Sigmoid colon (tissue), 7 donors: ENCODE measurements around the gene IL18BP. TPM values are rescaled to one million over a fixed set of nuclear protein-coding genes. Genes with fewer than 3 reads are reported as not detected.

ENCODE experiments used
- DNase-seq: peaks from one replicate; pipeline ENCODE4 v3.0.0-alpha.2; 2019
- H3K27ac ChIP-seq, 4 donors: fragments of 200-600 bp; sonication (generic); one replicate each; pipeline ENCODE4 v1.5.1; 2016 to 2019; ENCODE audit warnings: mild to moderate bottlenecking in 1 of 4
- H3K27me3 ChIP-seq, 3 donors: fragments of 200-600 bp; sonication (generic); one replicate each; pipeline ENCODE4 v1.5.1; 2019; ENCODE audit warnings: mild to moderate bottlenecking in 1 of 3
- H3K36me3 ChIP-seq, 4 donors: fragments of 200-600 bp; sonication (generic); one replicate each; pipeline ENCODE4 v1.5.1; 2016 to 2019
- H3K4me1 ChIP-seq, 4 donors: fragments of 200-600 bp; sonication (generic); one replicate each; pipeline ENCODE4 v1.5.1; 2017 to 2019
- H3K4me3 ChIP-seq, 4 donors: fragments of 200-600 bp; sonication (generic); one replicate each; pipeline ENCODE4 v1.5.1; 2017 to 2019; ENCODE audit warnings: mild to moderate bottlenecking in 2 of 4, moderate library complexity in 1 of 4
- H3K9me3 ChIP-seq, 4 donors: fragments of 200-600 bp in 3 of 4; sonication (generic) in 3 of 4; one replicate each; pipeline versions ENCODE4 v1.5.1 to v1.6.1; 2013 to 2019
- EP300 ChIP-seq, 4 donors: sonication (generic); formaldehyde crosslinking; IDR thresholded peaks; one replicate each; pipeline ENCODE4 v1.6.1; 2017; ENCODE audit warnings: antibody characterized with exemption in 4 of 4
- POLR2A ChIP-seq, 2 donors: fragments of 450-650 bp; IDR thresholded peaks; one replicate each; pipeline ENCODE4 v1.6.1; 2016; ENCODE audit warnings: antibody characterized with exemption in 2 of 2, mild to moderate bottlenecking in 2 of 2, moderate library complexity in 2 of 2
- POLR2AphosphoS5 ChIP-seq, 4 donors: sonication (generic); formaldehyde crosslinking; IDR thresholded peaks; one replicate each; pipeline ENCODE4 v1.6.1; 2017; ENCODE audit warnings: antibody characterized with exemption in 4 of 4
- WGBS, 2 donors: extraction: QIAGEN DNeasy Blood & Tissue Kit; methylation state at CpG; one replicate each; pipeline ENCODE4 v1.1.7; 2013; 5-methylcytosine and 5-hydroxymethylcytosine counted together
- intact Hi-C: fragments of 100-400 bp; cut with DNase I; formaldehyde crosslinking; loops from one replicate; pipeline ENCODE4 v1.15.1; 2023
- polyA plus RNA-seq, 3 donors: library from polyadenylated mRNA; stranded (reverse); fragments of 200-250 nt; gene quantifications; one replicate each; pipeline ENCODE4 v1.2.3, GENCODE V29; 2013
- small RNA-seq, 3 donors: library from RNA; depleted of rRNA; stranded (forward); fragments of <200 nt; gene quantifications; one replicate each; pipeline ENCODE3, GENCODE V24; 2016
- total RNA-seq, 4 donors: library from RNA; depleted of rRNA; stranded (reverse); fragments of >200 nt; gene quantifications; one replicate each; pipeline ENCODE4 v1.1.0, GENCODE V29; 2016
- TF ChIP-seq, protein P1 (sequence below), 4 experiments: fragments of 450-650 bp in 3 of 4; fragments of 200-600 bp in 1 of 4; IDR thresholded peaks; one replicate each; pipeline ENCODE4 v1.5.1; 2016 to 2019; ENCODE audit warnings: antibody characterized with exemption in 4 of 4, mild to moderate bottlenecking in 3 of 4, moderate library complexity in 2 of 4
- donor health status: healthy with polysubstance abuse.
- donor health status: Bipolar disorder and iron deficiency.
- donor health status: healthy.

IL18BP gene
- total and polyA plus RNA-seq, 7 donors = 2.5 to 21.3 (median 6.0) TPM

DNA sequence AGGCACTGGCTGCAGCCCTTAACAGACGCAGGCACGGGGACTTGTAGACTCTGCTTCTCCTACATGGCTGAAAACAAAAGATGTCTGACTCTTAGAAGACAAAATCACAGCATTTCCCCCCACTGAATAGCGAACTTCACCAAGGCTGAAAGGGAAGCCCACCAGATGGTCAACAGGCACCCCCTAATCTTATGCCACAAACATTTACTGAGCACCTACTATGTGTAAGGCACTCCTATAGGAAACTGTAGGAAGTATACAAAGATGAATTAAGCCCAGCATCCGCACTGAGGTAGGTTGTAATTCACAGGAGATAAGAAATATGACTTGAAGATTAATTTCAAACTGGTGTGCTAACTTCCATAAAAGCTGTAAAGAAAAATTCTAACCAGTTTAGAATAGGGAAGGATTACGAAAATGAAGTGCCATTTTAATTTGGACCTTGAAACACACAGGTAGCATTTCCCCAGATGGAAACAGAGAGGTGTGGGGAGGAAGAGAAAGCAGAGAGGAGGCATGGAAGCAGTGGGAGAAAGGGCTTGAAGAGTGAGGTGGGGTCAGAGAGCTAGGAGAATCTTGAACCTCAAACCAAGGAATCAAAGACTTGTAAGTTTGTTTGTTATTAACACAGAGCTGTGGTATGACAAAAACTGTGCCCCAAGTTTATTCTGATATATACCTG is 43.5 kb downstream of the IL18BP start:
- peak overlapping the region; percentile 96 to 98 (median 97) for H3K27ac ChIP-seq
- H3K4me3 ChIP-seq = peak overlapping the region; percentile 50 to 68 (median 62)
- TF ChIP-seq EP300 (IDR thresholded peaks at IDR 0.05) = peak in 1 of 4 donors; percentile 47
- no peak for TF ChIP-seq POLR2AphosphoS5 (IDR thresholded peaks at IDR 0.05)
- peaks cover 0 to 67% (median 57%) of the 10 kb centered on the region in 4 donors for H3K4me1 ChIP-seq
- no peaks in the 10 kb centered on the region for H3K9me3 ChIP-seq
- no peak for DNase-seq
- 4 to 20% methylated on average over 5 of the region's 5 CpGs for WGBS, 2 donors
- no peaks in the 10 kb centered on the region for H3K36me3 ChIP-seq
- intact Hi-C loops = no loop called here
- no peaks in the 10 kb centered on the region for H3K27me3 ChIP-seq

DNA sequence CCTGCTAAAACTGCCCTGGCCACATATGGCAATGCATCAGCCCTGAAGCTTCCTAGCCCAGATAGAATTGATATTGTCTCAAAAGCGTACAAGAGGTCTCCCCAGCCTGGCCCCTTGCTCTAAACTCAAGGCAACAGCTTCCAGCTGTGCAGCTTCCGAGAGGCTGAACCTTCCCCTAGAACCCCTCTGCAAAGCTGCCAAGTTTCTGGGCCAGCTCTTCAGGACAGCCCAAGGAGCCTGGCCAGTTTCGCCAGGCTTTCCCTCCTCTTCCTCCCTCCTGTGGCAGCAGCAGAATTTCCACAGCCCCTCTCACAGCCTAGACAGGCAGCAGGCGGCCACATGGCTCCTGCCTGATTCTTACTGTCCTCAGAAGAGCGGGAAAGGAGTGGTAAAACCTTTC is 47.1 kb downstream of the IL18BP start:
- no peak for TF ChIP-seq POLR2A (IDR thresholded peaks at IDR 0.05)
- no peak for TF ChIP-seq POLR2AphosphoS5 (IDR thresholded peaks at IDR 0.05)
- no peak for TF ChIP-seq EP300 (IDR thresholded peaks at IDR 0.05)
- TF ChIP-seq, protein P1, sequence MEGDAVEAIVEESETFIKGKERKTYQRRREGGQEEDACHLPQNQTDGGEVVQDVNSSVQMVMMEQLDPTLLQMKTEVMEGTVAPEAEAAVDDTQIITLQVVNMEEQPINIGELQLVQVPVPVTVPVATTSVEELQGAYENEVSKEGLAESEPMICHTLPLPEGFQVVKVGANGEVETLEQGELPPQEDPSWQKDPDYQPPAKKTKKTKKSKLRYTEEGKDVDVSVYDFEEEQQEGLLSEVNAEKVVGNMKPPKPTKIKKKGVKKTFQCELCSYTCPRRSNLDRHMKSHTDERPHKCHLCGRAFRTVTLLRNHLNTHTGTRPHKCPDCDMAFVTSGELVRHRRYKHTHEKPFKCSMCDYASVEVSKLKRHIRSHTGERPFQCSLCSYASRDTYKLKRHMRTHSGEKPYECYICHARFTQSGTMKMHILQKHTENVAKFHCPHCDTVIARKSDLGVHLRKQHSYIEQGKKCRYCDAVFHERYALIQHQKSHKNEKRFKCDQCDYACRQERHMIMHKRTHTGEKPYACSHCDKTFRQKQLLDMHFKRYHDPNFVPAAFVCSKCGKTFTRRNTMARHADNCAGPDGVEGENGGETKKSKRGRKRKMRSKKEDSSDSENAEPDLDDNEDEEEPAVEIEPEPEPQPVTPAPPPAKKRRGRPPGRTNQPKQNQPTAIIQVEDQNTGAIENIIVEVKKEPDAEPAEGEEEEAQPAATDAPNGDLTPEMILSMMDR (IDR thresholded peaks at IDR 0.05) = no peak
- intact Hi-C loops = no loop called here

DNA sequence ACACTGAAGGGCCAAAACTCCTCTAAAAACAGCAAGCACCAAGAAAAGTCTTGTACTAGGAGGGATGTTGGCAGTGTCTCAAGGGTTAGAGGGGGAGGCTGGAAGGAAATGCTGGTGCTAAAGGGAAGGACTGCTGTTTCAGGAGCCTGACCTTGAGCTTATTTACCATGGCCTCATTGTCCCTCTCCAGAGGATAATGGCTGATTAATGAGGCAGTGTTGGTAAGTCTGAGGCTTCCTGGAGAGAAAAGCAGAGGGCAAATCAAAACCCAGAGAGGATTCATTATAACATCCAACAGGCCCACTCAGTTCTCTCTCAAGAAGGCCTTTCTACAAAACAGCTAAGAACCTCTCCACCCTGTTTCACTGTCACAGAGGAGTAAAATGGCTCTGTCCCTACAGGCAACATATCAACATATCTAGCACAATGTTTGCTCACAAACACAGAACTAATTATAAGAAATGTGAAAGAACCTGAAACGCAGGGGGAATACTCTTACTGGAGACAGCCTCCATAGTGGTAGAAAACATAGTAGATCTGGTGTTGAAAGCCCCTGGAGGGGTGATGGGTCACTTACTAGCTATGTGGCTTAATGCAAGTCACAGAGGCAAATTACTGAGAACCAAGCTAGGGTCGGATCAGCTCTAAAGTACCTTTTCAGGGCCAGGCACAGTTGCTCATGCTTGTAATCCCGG is 50.2 kb downstream of the IL18BP start:
- no peak for DNase-seq
- Histone ChIP-seq H3K36me3 (peaks cover 0 to 10% (median 3%) of the 10 kb centered on the region in 4 donors), H3K27me3 (no peaks in the 10 kb centered on the region), H3K4me1 (peaks cover 0 to 24% (median 15%) of the 10 kb centered on the region in 4 donors), H3K4me3 (no peak overlapping the region), H3K27ac (no peak overlapping the region), H3K9me3 (no peaks in the 10 kb centered on the region)
- TF ChIP-seq POLR2AphosphoS5 (IDR thresholded peaks at IDR 0.05) = no peak
- no peak for TF ChIP-seq POLR2A (IDR thresholded peaks at IDR 0.05)
- TF ChIP-seq, protein P1 (IDR thresholded peaks at IDR 0.05) = no peak
- no peak for TF ChIP-seq EP300 (IDR thresholded peaks at IDR 0.05)
- 91 to 92% methylated on average over 3 of the region's 3 CpGs for WGBS, 2 donors
- intact Hi-C loops = no loop called here

More for the DNA sequence above, 47.1 kb downstream of the IL18BP start:
- Histone ChIP-seq H3K9me3 (no peaks in the 10 kb centered on the region), H3K4me3 (no peak overlapping the region), H3K4me1 (peaks cover 0 to 43% (median 33%) of the 10 kb centered on the region in 4 donors), H3K27ac (peak overlapping the region in 3 of 4 donors; percentile 97 to 98 (median 97)), H3K27me3 (no peaks in the 10 kb centered on the region), H3K36me3 (peaks cover 0 to 10% (median 3%) of the 10 kb centered on the region in 4 donors)
- 77 to 89% methylated on average over 5 of the region's 5 CpGs for WGBS, 2 donors
- peak; percentile 69 for DNase-seq

Small RNA genes lying within 50 kb of the gene (small RNA-seq; reads per million reads assigned to genes)
- 0 reads per million in 3 donors for gene RNU6-72P

Other genes with a start within 250 kb of the IL18BP start
- not detected for gene DEFB108B, start 165.7 kb upstream of the IL18BP start, total RNA-seq
- not detected for gene DEFB108B, start 165.7 kb upstream of the IL18BP start, polyA plus RNA-seq
- not detected for gene DEFB131B, start 120.5 kb upstream of the IL18BP start, total RNA-seq
- not detected for gene DEFB131B, start 120.5 kb upstream of the IL18BP start, polyA plus RNA-seq
- 1 to 10 TPM; 6.3 to 10.0 (median 8.2) TPM for gene XNDC1N, start 70.3 kb upstream of the IL18BP start, total RNA-seq
- 1 to 10 TPM; 1.8 to 5.6 (median 1.8) TPM for gene XNDC1N, start 70.3 kb upstream of the IL18BP start, polyA plus RNA-seq
- gene RNF121, start 69.9 kb upstream of the IL18BP start, total RNA-seq = 10 to 100 TPM; 25.2 to 34.6 (median 25.3) TPM
- 10 to 100 TPM in 2 of 3 donors, 1 to 10 TPM in 1; 7.2 to 27.2 (median 11.3) TPM for gene RNF121, start 69.9 kb upstream of the IL18BP start, polyA plus RNA-seq
- 100 to 1,000 TPM; 249 to 343 (median 265) TPM for gene NUMA1, start 81.6 kb downstream of the IL18BP start, total RNA-seq
- 100 to 1,000 TPM in 2 of 3 donors, 10 to 100 TPM in 1; 99.1 to 176 (median 109) TPM for gene NUMA1, start 81.6 kb downstream of the IL18BP start, polyA plus RNA-seq
- 10 to 100 TPM in 1 of 4 donors, 1 to 10 TPM in 3; 3.2 to 14.8 (median 6.4) TPM for gene LRRC51, start 81.9 kb downstream of the IL18BP start, total RNA-seq
- gene LRRC51, start 81.9 kb downstream of the IL18BP start, polyA plus RNA-seq = 10 to 100 TPM in 2 of 3 donors, 1 to 10 TPM in 1; 4.6 to 12.3 (median 10.8) TPM
- 100 to 1,000 TPM in 3 of 4 donors, 10 to 100 TPM in 1; 87.2 to 123 (median 120) TPM for gene LAMTOR1, start 104.4 kb downstream of the IL18BP start, total RNA-seq
- gene LAMTOR1, start 104.4 kb downstream of the IL18BP start, polyA plus RNA-seq = 100 to 1,000 TPM; 132 to 256 (median 228) TPM
- not detected for gene TOMT, start 107.0 kb downstream of the IL18BP start, total RNA-seq
- not detected for gene TOMT, start 107.0 kb downstream of the IL18BP start, polyA plus RNA-seq
- 10 to 100 TPM; 48.5 to 77.1 (median 57.8) TPM for gene ANAPC15, start 113.8 kb downstream of the IL18BP start, total RNA-seq
- gene ANAPC15, start 113.8 kb downstream of the IL18BP start, polyA plus RNA-seq = 10 to 100 TPM; 84.5 to 93.1 (median 89.0) TPM
- not detected for gene FOLR3, start 136.8 kb downstream of the IL18BP start, total RNA-seq
- under 1 TPM in 1 of 3 donors, not detected in 2; 0.16 TPM for gene FOLR3, start 136.8 kb downstream of the IL18BP start, polyA plus RNA-seq
- gene FOLR1, start 193.2 kb downstream of the IL18BP start, total RNA-seq = under 1 TPM in 1 of 4 donors, not detected in 3; 0.71 TPM
- under 1 TPM in 1 of 3 donors, not detected in 2; 0.15 TPM for gene FOLR1, start 193.2 kb downstream of the IL18BP start, polyA plus RNA-seq
- gene FOLR2, start 217.9 kb downstream of the IL18BP start, total RNA-seq = 10 to 100 TPM; 14.7 to 61.7 (median 42.9) TPM
- gene FOLR2, start 217.9 kb downstream of the IL18BP start, polyA plus RNA-seq = 10 to 100 TPM; 14.1 to 27.0 (median 17.4) TPM
- gene INPPL1, start 225.9 kb downstream of the IL18BP start, total RNA-seq = 100 to 1,000 TPM in 1 of 4 donors, 10 to 100 TPM in 3; 66.6 to 195 (median 77.5) TPM
- 10 to 100 TPM; 30.0 to 96.5 (median 32.6) TPM for gene INPPL1, start 225.9 kb downstream of the IL18BP start, polyA plus RNA-seq
- 1 to 10 TPM in 1 of 4 donors, under 1 TPM in 2, not detected in 1; 0.41 to 2.9 (median 0.82) TPM for gene PHOX2A, start 245.3 kb downstream of the IL18BP start, total RNA-seq
- 1 to 10 TPM in 1 of 3 donors, not detected in 2; 1.7 TPM for gene PHOX2A, start 245.3 kb downstream of the IL18BP start, polyA plus RNA-seq